ENCODE results near the gene SRPK1.

The SRPK1 gene

GRCh38 chr6:35931120-35931561, 10.2 kb upstream of the SRPK1 start:
- TF ChIP-seq, protein P1, sequence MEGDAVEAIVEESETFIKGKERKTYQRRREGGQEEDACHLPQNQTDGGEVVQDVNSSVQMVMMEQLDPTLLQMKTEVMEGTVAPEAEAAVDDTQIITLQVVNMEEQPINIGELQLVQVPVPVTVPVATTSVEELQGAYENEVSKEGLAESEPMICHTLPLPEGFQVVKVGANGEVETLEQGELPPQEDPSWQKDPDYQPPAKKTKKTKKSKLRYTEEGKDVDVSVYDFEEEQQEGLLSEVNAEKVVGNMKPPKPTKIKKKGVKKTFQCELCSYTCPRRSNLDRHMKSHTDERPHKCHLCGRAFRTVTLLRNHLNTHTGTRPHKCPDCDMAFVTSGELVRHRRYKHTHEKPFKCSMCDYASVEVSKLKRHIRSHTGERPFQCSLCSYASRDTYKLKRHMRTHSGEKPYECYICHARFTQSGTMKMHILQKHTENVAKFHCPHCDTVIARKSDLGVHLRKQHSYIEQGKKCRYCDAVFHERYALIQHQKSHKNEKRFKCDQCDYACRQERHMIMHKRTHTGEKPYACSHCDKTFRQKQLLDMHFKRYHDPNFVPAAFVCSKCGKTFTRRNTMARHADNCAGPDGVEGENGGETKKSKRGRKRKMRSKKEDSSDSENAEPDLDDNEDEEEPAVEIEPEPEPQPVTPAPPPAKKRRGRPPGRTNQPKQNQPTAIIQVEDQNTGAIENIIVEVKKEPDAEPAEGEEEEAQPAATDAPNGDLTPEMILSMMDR (IDR thresholded peaks at IDR 0.05; ENCODE audit: low read length, missing control alignments): no peak
- no peak for DNase-seq (ENCODE audit: low read depth)
- no peak overlapping the region for H3K4me3 ChIP-seq (replicated peaks; ENCODE audit: low read depth, low read length)

GRCh38 chr6:35929601-35930000, 8.7 kb upstream of the SRPK1 start:
- no peak overlapping the region for H3K4me3 ChIP-seq (replicated peaks; ENCODE audit: low read depth, low read length)

DNA sequence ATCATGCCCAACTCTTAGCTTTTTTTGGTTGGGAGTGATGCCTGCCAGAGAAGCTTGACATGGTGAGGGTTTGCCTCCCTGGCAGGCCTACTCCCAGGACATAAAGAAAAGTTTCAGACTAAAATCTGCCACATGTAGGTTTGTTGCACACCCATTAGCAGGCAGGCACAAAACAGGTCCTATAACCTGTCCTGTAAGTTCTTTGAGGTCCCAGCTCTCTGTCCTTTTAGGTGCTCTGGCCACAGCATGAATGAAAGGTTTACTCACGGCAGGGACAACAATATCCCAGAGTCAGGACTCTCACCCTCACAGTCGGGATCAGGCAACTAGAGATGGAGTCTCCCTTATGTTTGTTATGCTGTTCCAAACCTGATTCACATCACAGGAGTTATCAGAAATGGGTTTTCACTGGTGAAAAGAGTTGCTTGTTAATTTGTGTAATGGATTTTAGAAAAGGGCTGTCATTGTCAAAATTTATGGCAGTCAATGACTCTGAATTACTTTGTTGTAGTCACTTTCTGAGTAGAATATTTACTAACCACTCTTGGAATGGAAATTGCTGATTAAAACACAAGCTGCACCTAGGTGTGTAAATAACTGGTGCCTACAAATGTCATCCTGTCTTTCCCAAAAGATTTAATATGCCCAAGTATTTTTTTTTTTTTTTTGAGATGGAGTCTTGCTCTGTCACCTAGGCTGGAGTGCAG, 5.8 kb upstream of the SRPK1 start:
- no peak overlapping the region for H3K4me3 ChIP-seq (replicated peaks; ENCODE audit: low read depth, low read length)
- no peak for DNase-seq (ENCODE audit: low read depth)
- TF ChIP-seq, protein P1 (IDR thresholded peaks at IDR 0.05; ENCODE audit: low read length, missing control alignments): no peak

More at GRCh38 chr6:35929601-35930000, 8.7 kb upstream of the SRPK1 start:
- DNase-seq (ENCODE audit: low read depth): no peak
- TF ChIP-seq, protein P1 (IDR thresholded peaks at IDR 0.05; ENCODE audit: low read length, missing control alignments): no peak

DNA sequence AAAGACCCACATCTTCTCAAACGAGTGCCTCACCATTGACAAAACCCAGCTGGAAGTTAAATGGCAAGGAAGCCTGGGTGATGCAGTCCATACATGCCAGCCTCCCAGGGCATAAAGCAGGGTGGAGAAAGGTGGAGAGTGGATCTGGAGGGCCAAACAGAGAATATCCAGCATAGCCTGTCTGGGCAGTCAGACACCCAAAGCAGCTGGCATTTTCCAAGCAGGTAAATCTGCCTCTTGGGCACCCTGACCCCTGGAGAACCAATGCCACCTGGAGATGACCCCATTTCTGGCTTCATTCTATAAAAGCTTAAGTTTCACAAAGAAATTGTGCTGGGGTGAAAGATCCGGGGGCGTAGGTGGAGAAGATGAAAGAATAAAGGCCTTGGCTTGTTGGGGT, 5.1 kb upstream of the SRPK1 start:
- H3K4me3 ChIP-seq (replicated peaks; ENCODE audit: low read depth, low read length): no peak overlapping the region
- TF ChIP-seq, protein P1 (IDR thresholded peaks at IDR 0.05; ENCODE audit: low read length, missing control alignments): no peak
- no peak for DNase-seq (ENCODE audit: low read depth)

DNA sequence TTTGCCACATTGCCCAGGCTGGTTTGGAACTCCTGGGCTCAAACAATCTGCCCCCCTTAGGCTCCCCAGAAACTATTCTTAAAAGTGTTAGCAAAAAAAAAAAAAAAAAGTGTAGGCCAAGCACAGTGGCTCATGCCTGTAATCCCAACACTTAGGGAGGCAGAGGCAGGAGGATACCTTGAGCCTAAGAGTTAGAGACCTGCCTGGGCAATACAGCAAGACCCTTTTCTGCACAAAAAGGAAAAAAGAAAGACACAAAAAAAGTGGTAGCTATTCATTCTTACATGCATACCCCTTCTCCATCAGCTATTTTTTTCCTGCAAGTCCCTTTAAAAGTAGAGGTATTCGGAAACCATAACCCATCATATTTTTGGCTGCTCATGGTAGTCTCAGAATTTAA, 3.2 kb upstream of the SRPK1 start:
- no peak overlapping the region for H3K4me3 ChIP-seq (replicated peaks; ENCODE audit: low read depth, low read length)
- DNase-seq (ENCODE audit: low read depth): no peak
- TF ChIP-seq, protein P1 (IDR thresholded peaks at IDR 0.05; ENCODE audit: low read length, missing control alignments): no peak

- TF ChIP-seq, protein P1 (IDR thresholded peaks at IDR 0.05; ENCODE audit: low read length, missing control alignments): no peak
These were observed 1.2 kb upstream of the SRPK1 start for GRCh38 chr6:35922139-35922554.

More at GRCh38 chr6:35922139-35922554, 1.2 kb upstream of the SRPK1 start:
- H3K4me3 ChIP-seq (replicated peaks; ENCODE audit: low read depth, low read length): no peak overlapping the region
- DNase-seq (ENCODE audit: low read depth): no peak

Measured in fibroblast of pulmonary artery (primary cell).